ENCODE results near the gene BEST1. TPM values are rescaled to one million over a fixed set of nuclear protein-coding genes. Genes with fewer than 3 reads are reported as not detected.

BEST1 gene
- total RNA-seq, 1 experiment from 2014 or later: 0.17 TPM

DNA sequence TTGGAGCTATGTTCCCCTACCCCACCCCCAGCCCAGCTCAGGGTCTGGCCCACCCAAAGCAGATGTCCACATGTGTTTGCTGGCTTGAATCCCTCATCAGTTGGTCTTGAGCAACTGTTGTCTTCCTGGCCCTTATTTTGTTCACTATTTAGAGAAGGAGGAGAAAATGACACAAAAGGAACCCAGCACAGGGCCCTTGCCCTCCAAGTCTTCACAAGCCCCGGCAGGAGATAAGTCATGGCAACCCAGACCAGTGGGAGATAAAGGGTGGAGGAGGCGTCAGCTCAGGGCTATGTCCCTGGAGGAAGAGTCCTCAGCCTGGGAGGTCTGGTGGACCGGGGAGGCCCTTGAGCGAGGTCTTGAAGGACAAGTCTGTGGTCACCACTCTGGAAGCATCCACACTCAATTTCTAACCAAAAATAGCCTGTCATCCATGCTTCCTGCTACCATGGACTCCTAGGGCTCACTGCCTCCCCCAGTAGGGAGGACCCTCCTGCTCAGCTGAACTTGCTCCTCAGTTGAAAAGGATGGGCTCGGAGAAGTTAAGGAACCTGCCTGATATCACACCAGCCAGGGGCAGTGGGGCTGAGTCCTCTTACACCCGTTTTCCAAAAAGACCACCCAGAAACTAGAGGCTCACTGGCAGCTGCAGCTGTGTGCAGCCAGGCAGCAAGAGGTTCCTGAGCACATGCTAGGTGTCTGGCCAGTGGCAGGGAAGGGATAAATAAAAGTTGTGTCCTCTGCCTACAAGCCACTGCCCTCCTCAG is 31.0 kb upstream of the BEST1 start:
- Mint-ChIP-seq H3K36me3 (no peaks in the 10 kb centered on the region), H3K4me1 (peaks cover 28% of the 10 kb centered on the region), H3K27me3 (ENCODE audit: low read depth) (peaks cover 38% of the 10 kb centered on the region), H3K9me3 (no peaks in the 10 kb centered on the region), H3K27ac (no peak overlapping the region), H3K4me3 (no peak overlapping the region)
- ChIA-PET CTCF (interaction anchor here (1.8 to 3.3 kb wide), 3 partner anchors 21 to 163 kb away, joined by 6 to 17 read pairs (median 9); no protein-coding TSS in a partner anchor), POLR2A (interaction anchor here (0.6 kb wide), 1 partner anchor 49 kb away, joined by 3 read pairs; no protein-coding TSS in a partner anchor)
- DNase-seq (ENCODE audit: low spot score) (no peak), ATAC-seq (no peak)
- TF ChIP-seq CREM (CRISPR knock-in tag; IDR thresholded peaks at IDR 0.05) (no peak), JAZF1 (CRISPR knock-in tag; IDR thresholded peaks at IDR 0.05) (no peak), FOXP1 (CRISPR knock-in tag; IDR thresholded peaks at IDR 0.05; ENCODE audit: borderline replicate concordance) (no peak), ZNF263 (CRISPR knock-in tag; IDR thresholded peaks at IDR 0.05; ENCODE audit: low read depth) (no peak), HMGA2 (CRISPR knock-in tag; IDR thresholded peaks at IDR 0.05) (no peak), TCF7 (CRISPR knock-in tag; IDR thresholded peaks at IDR 0.05; ENCODE audit: low read depth) (no peak)
- TF ChIP-seq, protein P1, sequence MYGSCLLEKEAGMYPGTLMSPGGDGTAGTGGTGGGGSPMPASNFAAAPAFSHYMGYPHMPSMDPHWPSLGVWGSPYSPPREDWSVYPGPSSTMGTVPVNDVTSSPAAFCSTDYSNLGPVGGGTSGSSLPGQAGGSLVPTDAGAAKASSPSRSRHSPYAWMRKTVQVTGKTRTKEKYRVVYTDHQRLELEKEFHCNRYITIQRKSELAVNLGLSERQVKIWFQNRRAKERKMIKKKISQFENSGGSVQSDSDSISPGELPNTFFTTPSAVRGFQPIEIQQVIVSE (CRISPR knock-in tag; IDR thresholded peaks at IDR 0.05; ENCODE audit: borderline replicate concordance): no peak
- TF ChIP-seq, protein P2, sequence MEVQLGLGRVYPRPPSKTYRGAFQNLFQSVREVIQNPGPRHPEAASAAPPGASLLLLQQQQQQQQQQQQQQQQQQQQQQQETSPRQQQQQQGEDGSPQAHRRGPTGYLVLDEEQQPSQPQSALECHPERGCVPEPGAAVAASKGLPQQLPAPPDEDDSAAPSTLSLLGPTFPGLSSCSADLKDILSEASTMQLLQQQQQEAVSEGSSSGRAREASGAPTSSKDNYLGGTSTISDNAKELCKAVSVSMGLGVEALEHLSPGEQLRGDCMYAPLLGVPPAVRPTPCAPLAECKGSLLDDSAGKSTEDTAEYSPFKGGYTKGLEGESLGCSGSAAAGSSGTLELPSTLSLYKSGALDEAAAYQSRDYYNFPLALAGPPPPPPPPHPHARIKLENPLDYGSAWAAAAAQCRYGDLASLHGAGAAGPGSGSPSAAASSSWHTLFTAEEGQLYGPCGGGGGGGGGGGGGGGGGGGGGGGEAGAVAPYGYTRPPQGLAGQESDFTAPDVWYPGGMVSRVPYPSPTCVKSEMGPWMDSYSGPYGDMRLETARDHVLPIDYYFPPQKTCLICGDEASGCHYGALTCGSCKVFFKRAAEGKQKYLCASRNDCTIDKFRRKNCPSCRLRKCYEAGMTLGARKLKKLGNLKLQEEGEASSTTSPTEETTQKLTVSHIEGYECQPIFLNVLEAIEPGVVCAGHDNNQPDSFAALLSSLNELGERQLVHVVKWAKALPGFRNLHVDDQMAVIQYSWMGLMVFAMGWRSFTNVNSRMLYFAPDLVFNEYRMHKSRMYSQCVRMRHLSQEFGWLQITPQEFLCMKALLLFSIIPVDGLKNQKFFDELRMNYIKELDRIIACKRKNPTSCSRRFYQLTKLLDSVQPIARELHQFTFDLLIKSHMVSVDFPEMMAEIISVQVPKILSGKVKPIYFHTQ (CRISPR knock-in tag; IDR thresholded peaks at IDR 0.05): no peak

DNA sequence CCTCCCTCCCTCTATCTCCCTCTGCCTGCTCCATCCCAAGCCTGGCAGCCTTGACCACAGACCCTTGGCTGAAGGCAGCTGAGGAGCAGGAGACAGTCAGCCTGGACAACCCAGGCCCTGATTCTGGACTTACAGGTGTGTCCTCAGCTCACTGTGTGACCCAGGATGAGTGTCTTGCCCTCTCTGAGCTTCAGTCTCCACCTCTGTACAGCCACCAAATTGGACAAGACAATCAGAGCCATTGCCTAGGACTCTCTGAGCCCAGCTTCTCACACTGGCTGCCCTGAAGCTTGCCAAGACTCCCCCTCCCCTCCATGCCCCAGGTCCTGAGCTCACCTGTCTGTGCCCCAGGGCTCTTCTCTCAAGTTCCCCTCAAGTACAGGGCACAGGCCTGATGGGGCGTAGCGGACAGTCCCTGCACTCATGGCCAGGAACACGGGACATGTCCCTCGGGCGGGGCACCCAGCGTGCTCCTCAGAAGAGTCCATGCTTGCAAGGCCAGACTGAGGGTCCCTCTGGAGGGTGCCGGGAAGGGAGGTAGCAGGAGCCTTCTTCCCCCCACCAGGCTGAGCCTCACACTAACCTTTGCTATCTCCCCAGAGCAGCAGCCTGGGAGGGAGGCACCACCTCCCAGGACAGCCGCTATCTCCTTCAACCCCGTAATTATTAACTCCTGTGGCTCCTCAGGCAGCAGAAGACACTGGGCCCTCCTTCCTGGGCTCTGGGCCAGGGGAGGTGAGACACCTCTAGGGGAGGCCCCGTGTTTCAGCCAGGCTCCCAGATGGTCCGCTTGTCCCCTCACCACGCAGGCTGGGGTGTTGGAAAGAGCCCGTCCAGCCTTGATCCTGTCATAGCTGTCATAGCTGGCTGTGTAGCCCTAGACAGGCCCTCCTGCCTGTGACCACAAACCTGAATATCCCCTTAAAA is 30.2 kb upstream of the BEST1 start:
- TF ChIP-seq, protein P3, sequence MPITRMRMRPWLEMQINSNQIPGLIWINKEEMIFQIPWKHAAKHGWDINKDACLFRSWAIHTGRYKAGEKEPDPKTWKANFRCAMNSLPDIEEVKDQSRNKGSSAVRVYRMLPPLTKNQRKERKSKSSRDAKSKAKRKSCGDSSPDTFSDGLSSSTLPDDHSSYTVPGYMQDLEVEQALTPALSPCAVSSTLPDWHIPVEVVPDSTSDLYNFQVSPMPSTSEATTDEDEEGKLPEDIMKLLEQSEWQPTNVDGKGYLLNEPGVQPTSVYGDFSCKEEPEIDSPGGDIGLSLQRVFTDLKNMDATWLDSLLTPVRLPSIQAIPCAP (CRISPR knock-in tag; IDR thresholded peaks at IDR 0.05): no peak
- TF ChIP-seq FOXK1 (CRISPR knock-in tag; IDR thresholded peaks at IDR 0.05) (no peak), ZNF317 (CRISPR knock-in tag; IDR thresholded peaks at IDR 0.05; ENCODE audit: borderline replicate concordance, low read depth) (no peak), HMGA2 (CRISPR knock-in tag; IDR thresholded peaks at IDR 0.05) (no peak), TP53 (CRISPR knock-in tag; IDR thresholded peaks at IDR 0.05) (no peak)
- peaks cover 34% of the 10 kb centered on the region for H3K4me1 Mint-ChIP-seq
- H3K27me3 Mint-ChIP-seq (ENCODE audit: low read depth): peaks cover 38% of the 10 kb centered on the region
- no peaks in the 10 kb centered on the region for H3K9me3 Mint-ChIP-seq
- no peak for ATAC-seq
- POLR2A ChIA-PET: interaction anchor here (0.6 kb wide), 1 partner anchor 49 kb away, joined by 3 read pairs; no protein-coding TSS in a partner anchor
- no peak overlapping the region for H3K27ac Mint-ChIP-seq
- DNase-seq (ENCODE audit: low spot score): no peak
- H3K36me3 Mint-ChIP-seq: no peaks in the 10 kb centered on the region
- CTCF ChIA-PET: interaction anchor here (0.8 to 3.3 kb wide), 4 partner anchors 21 to 162 kb away, joined by 3 to 17 read pairs (median 8); no protein-coding TSS in a partner anchor
- no peak overlapping the region for H3K4me3 Mint-ChIP-seq

DNA sequence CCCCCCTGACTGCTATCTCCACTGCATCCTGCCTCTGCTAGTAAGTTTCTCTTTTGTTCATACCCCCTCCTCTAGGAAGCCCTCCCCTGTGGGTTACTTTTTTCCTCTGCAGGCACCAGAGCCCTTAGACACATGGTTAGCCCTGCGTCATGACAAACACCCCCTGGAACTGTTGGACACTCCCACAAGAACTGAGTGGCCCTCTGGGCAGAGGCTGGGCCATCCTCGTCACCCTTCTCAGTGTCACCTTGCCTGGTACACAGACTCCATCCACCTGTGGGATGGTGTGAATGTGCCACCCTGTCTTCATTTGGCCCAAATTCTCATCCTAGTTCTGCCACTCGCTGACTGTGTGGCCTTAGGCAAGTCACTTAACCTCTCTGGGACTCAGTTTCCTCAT is 28.7 kb upstream of the BEST1 start:
- TF ChIP-seq ELF4 (CRISPR knock-in tag; IDR thresholded peaks at IDR 0.05; ENCODE audit: low read depth): no peak
- no peak for TF ChIP-seq FOXK1 (CRISPR knock-in tag; IDR thresholded peaks at IDR 0.05)
- TF ChIP-seq ZNF396 (CRISPR knock-in tag; IDR thresholded peaks at IDR 0.05; ENCODE audit: borderline replicate concordance): no peak
- no peak for TF ChIP-seq TEAD1 (CRISPR knock-in tag; IDR thresholded peaks at IDR 0.05)
- no peak for TF ChIP-seq KAT7 (CRISPR knock-in tag; IDR thresholded peaks at IDR 0.05; ENCODE audit: borderline replicate concordance)

More for the DNA sequence above, 28.7 kb upstream of the BEST1 start:
- CTCF ChIA-PET: interaction anchor here (2.7 to 5.2 kb wide), 3 partner anchors 23 to 161 kb away, joined by 15 to 95 read pairs (median 17); no protein-coding TSS in a partner anchor
- no peaks in the 10 kb centered on the region for H3K9me3 Mint-ChIP-seq
- H3K4me3 Mint-ChIP-seq: no peak overlapping the region
- DNase-seq (ENCODE audit: low spot score) (no peak), ATAC-seq (no peak)
- peaks cover 45% of the 10 kb centered on the region for H3K4me1 Mint-ChIP-seq
- POLR2A ChIA-PET: no interaction called here
- H3K27ac Mint-ChIP-seq: no peak overlapping the region
- H3K27me3 Mint-ChIP-seq (ENCODE audit: low read depth): peaks cover 25% of the 10 kb centered on the region
- H3K36me3 Mint-ChIP-seq: no peaks in the 10 kb centered on the region

Measured in WTC11 (cell line).